DOHH2 (cell line): ENCODE measurements around the gene MYO5A.

Experiments used
- H3F3A ChIP-seq: fragments of 200-600 bp; sonication (generic), shearing (Covaris generic); 2 replicates; pipeline ENCODE4 v1.6.0; 2016; ENCODE audit warnings: antibody characterized with exemption, mild to moderate bottlenecking; ENCODE audit not compliant: control insufficient read depth, insufficient read depth
- H3K27ac ChIP-seq: fragments of 200-600 bp; sonication (generic); 2 replicates; pipeline ENCODE4 v1.5.1; 2014; ENCODE audit warnings: low read depth, mild to moderate bottlenecking, low read length, moderate library complexity
- H3K27me3 ChIP-seq: fragments of 200-600 bp; sonication (generic); 2 replicates; pipeline ENCODE4 v1.6.1; 2014; ENCODE audit warnings: mild to moderate bottlenecking, low read length, mixed read lengths; ENCODE audit not compliant: control insufficient read depth
- H3K36me3 ChIP-seq: fragments of 200-600 bp; sonication (generic); 2 replicates; pipeline ENCODE4 v1.6.1; 2014; ENCODE audit warnings: mild to moderate bottlenecking, low read length, moderate library complexity, mixed read lengths; ENCODE audit not compliant: control insufficient read depth
- H3K4me1 ChIP-seq: fragments of 200-600 bp; sonication (generic); 2 replicates; pipeline ENCODE4 v1.6.1; 2014; ENCODE audit warnings: mild to moderate bottlenecking, low read length, mixed read lengths; ENCODE audit not compliant: control insufficient read depth
- H3K4me2 ChIP-seq: fragments of 200-600 bp; sonication (generic); 2 replicates; pipeline ENCODE4 v1.6.0; 2014; ENCODE audit warnings: mild to moderate bottlenecking, low read length, moderate library complexity
- H3K4me3 ChIP-seq: fragments of 200-600 bp; sonication (generic); 2 replicates; pipeline ENCODE4 v1.5.1; 2014; ENCODE audit warnings: mild to moderate bottlenecking, low read length, mixed read lengths
- H3K79me2 ChIP-seq: fragments of 200-600 bp; sonication (generic); 2 replicates; pipeline ENCODE4 v1.6.1; 2014; ENCODE audit warnings: mild to moderate bottlenecking, low read length, mixed read lengths; ENCODE audit not compliant: control insufficient read depth
- H3K9me2 ChIP-seq: fragments of 200-600 bp; sonication (generic); replicated peaks from 2 replicates; pipeline ENCODE4 v1.6.1; 2014; ENCODE audit warnings: mild to moderate bottlenecking, low read length, mixed read lengths; ENCODE audit not compliant: control insufficient read depth
- H3K9me3 ChIP-seq: fragments of 200-600 bp; sonication (generic); 2 replicates; pipeline ENCODE4 v1.6.1; 2014; ENCODE audit warnings: antibody characterized with exemption, low read length, mixed read lengths; ENCODE audit not compliant: control insufficient read depth, insufficient read depth
- H4K20me1 ChIP-seq: fragments of 200-600 bp; sonication (generic); 2 replicates; pipeline ENCODE4 v1.6.0; 2014; ENCODE audit warnings: low read depth, mild to moderate bottlenecking, antibody characterized with exemption, low read length, moderate library complexity; ENCODE audit not compliant: control insufficient read depth, insufficient read depth
- EZH2phosphoT487 ChIP-seq: fragments of 200-600 bp; sonication (generic); IDR thresholded peaks from 2 replicates; pipeline ENCODE4 v1.6.1; 2017; ENCODE audit warnings: borderline replicate concordance, mild to moderate bottlenecking, antibody characterized with exemption, low read length, moderate library complexity, mixed read lengths
- TF ChIP-seq, protein P1 (sequence below): fragments of 200-600 bp; sonication (generic); IDR thresholded peaks from one replicate; pipeline ENCODE4 v1.5.1; 2014; ENCODE audit warnings: antibody characterized with exemption, mild to moderate bottlenecking, low read depth, low read length; ENCODE audit not compliant: poor library complexity, severe bottlenecking

The MYO5A gene

DNA sequence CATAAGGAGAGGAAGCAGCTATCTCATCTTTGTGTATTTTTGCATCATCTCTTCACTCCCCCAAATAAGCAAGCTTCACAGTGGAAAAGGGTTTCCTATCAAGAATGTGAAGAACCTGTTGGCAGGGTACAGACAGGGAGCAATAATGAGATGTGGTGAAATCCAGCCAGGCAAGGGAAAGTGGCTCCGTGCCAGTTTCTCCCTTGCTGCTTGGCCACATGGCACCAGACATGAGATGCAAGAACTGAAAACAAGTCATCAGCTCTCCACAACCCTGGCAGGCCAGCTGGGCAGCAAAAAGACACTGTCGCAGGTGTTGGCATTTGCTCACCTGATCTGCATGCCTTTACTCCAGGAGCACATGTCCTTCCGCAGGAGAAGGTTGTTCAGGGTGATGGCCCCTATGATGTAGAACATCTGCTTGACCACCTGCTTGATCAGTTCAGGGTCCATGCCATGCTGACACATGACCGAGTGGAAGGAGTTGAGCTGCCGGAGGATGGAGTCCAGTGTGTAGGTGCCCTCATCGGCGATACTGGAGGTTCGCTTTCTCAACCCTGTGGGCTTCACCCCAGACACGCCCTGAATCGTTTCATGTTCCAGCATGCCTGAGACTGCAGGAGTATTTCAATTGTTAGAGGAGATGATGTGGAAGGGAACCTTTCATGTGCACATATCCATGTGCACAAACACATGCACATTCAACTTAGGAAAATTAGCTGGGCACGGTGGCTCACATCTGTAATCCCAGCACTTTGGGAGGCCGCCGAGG, 209.8 kb downstream of the MYO5A start:
- Histone ChIP-seq H3K27ac (no peak overlapping the region), H3K36me3 (peaks cover 12% of the 10 kb centered on the region), H3K4me2 (no peak overlapping the region), H4K20me1 (no peaks in the 10 kb centered on the region), H3K79me2 (no peaks in the 10 kb centered on the region), H3K9me3 (no peaks in the 10 kb centered on the region), H3K4me3 (no peak overlapping the region), H3K9me2 (no peaks in the 10 kb centered on the region), H3F3A (no peaks in the 10 kb centered on the region), H3K4me1 (no peaks in the 10 kb centered on the region), H3K27me3 (no peaks in the 10 kb centered on the region)
- TF ChIP-seq EZH2phosphoT487, result no peak
- TF ChIP-seq, protein P1, sequence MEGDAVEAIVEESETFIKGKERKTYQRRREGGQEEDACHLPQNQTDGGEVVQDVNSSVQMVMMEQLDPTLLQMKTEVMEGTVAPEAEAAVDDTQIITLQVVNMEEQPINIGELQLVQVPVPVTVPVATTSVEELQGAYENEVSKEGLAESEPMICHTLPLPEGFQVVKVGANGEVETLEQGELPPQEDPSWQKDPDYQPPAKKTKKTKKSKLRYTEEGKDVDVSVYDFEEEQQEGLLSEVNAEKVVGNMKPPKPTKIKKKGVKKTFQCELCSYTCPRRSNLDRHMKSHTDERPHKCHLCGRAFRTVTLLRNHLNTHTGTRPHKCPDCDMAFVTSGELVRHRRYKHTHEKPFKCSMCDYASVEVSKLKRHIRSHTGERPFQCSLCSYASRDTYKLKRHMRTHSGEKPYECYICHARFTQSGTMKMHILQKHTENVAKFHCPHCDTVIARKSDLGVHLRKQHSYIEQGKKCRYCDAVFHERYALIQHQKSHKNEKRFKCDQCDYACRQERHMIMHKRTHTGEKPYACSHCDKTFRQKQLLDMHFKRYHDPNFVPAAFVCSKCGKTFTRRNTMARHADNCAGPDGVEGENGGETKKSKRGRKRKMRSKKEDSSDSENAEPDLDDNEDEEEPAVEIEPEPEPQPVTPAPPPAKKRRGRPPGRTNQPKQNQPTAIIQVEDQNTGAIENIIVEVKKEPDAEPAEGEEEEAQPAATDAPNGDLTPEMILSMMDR, result no peak

DNA sequence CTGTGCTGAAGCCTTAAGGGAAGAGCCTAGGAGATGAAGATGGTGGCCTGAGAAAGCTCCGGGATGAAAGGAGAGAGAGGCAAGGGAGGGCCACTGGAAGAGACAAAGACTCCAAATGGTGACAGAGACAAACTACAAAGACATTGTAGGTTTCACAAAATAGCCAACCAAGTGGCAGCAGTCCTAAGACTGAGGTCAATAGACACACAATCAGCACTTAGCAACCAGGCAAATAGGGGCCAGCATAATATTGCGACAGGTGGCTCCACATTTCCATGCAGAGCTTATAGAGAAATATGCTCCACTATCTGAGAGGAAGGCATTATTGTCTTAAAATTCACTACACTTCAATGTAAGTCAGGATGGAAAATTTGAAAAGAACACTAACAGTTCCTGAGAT, 211.0 kb downstream of the MYO5A start:
- Histone ChIP-seq H3K27ac (no peak overlapping the region), H3K9me3 (no peaks in the 10 kb centered on the region), H3K79me2 (no peaks in the 10 kb centered on the region), H3F3A (no peaks in the 10 kb centered on the region), H4K20me1 (no peaks in the 10 kb centered on the region), H3K4me3 (no peak overlapping the region), H3K4me2 (no peak overlapping the region), H3K9me2 (no peaks in the 10 kb centered on the region), H3K36me3 (peaks cover 19% of the 10 kb centered on the region), H3K4me1 (no peaks in the 10 kb centered on the region), H3K27me3 (no peaks in the 10 kb centered on the region)
- TF ChIP-seq, protein P1, result no peak
- TF ChIP-seq EZH2phosphoT487, result no peak

- Histone ChIP-seq H3K9me2 (no peaks in the 10 kb centered on the region), H3K4me3 (no peak overlapping the region), H4K20me1 (no peaks in the 10 kb centered on the region), H3K27ac (no peak overlapping the region), H3K79me2 (no peaks in the 10 kb centered on the region), H3K4me1 (no peaks in the 10 kb centered on the region), H3K9me3 (no peaks in the 10 kb centered on the region), H3K4me2 (no peak overlapping the region), H3K36me3 (peaks cover 19% of the 10 kb centered on the region), H3F3A (no peaks in the 10 kb centered on the region), H3K27me3 (no peaks in the 10 kb centered on the region)
- TF ChIP-seq, protein P1, result no peak
- TF ChIP-seq EZH2phosphoT487, result no peak
Observed at GRCh38 chr15:52317022-52317421, 211.7 kb downstream of the MYO5A start.
